ENCODE results near the gene TIGD3.

GRCh38 chr11:65379698-65380459 lies 25.3 kb downstream of the TIGD3 start:
- TF ChIP-seq CTCF (IDR thresholded peaks at IDR 0.05), result no peak
- no peak for TF ChIP-seq POLR2A (IDR thresholded peaks at IDR 0.05)
